PFSK-1 (cell line): ENCODE results near the gene ZFHX3.

ENCODE experiments used
- FOXP2 ChIP-seq: optimal IDR thresholded peaks from 2 replicates; pipeline ENCODE3; 2011; ENCODE audit warnings: borderline replicate concordance, control low read depth, inconsistent platforms; ENCODE audit not compliant: insufficient read depth; ENCODE audit errors: extremely low read length, extremely low read depth
- POLR2AphosphoS5 ChIP-seq: IDR thresholded peaks from 2 replicates; pipeline ENCODE4 v1.6.1; 2012; ENCODE audit warnings: low read depth, mild to moderate bottlenecking, control low read depth, low read length, moderate library complexity
- SIN3A ChIP-seq: IDR thresholded peaks from 2 replicates; pipeline ENCODE4 v1.6.1; 2012; ENCODE audit warnings: mild to moderate bottlenecking, low read length, moderate library complexity, borderline replicate concordance; ENCODE audit not compliant: insufficient read depth
- TAF1 ChIP-seq: IDR thresholded peaks from 2 replicates; pipeline ENCODE4 v1.6.1; 2012; ENCODE audit warnings: low read length, control low read depth, borderline replicate concordance; ENCODE audit not compliant: insufficient read depth
- TF ChIP-seq, protein P1 (sequence below), 2 experiments: IDR thresholded peaks; 2 replicates each; pipeline versions ENCODE4 v1.6.1 to v1.8.0; 2011 to 2012; ENCODE audit warnings: low read depth in 2 of 2, low read length in 2 of 2, control low read depth in 1 of 2, inconsistent platforms in 1 of 2, mild to moderate bottlenecking in 1 of 2, moderate library complexity in 1 of 2; ENCODE audit not compliant: insufficient read depth in 1 of 2

Gene ZFHX3

GRCh38 chr16:73040735-73041402, 7.1 kb downstream of the ZFHX3 start:
- TF ChIP-seq, protein P1, sequence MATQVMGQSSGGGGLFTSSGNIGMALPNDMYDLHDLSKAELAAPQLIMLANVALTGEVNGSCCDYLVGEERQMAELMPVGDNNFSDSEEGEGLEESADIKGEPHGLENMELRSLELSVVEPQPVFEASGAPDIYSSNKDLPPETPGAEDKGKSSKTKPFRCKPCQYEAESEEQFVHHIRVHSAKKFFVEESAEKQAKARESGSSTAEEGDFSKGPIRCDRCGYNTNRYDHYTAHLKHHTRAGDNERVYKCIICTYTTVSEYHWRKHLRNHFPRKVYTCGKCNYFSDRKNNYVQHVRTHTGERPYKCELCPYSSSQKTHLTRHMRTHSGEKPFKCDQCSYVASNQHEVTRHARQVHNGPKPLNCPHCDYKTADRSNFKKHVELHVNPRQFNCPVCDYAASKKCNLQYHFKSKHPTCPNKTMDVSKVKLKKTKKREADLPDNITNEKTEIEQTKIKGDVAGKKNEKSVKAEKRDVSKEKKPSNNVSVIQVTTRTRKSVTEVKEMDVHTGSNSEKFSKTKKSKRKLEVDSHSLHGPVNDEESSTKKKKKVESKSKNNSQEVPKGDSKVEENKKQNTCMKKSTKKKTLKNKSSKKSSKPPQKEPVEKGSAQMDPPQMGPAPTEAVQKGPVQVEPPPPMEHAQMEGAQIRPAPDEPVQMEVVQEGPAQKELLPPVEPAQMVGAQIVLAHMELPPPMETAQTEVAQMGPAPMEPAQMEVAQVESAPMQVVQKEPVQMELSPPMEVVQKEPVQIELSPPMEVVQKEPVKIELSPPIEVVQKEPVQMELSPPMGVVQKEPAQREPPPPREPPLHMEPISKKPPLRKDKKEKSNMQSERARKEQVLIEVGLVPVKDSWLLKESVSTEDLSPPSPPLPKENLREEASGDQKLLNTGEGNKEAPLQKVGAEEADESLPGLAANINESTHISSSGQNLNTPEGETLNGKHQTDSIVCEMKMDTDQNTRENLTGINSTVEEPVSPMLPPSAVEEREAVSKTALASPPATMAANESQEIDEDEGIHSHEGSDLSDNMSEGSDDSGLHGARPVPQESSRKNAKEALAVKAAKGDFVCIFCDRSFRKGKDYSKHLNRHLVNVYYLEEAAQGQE (IDR thresholded peaks at IDR 0.05; ENCODE audit: insufficient read depth in 1 of 2, low read depth in 2 of 2, low read length in 2 of 2) = no peak
- TF ChIP-seq FOXP2 (no peak), POLR2AphosphoS5 (no peak), TAF1 (no peak), SIN3A (no peak)

DNA sequence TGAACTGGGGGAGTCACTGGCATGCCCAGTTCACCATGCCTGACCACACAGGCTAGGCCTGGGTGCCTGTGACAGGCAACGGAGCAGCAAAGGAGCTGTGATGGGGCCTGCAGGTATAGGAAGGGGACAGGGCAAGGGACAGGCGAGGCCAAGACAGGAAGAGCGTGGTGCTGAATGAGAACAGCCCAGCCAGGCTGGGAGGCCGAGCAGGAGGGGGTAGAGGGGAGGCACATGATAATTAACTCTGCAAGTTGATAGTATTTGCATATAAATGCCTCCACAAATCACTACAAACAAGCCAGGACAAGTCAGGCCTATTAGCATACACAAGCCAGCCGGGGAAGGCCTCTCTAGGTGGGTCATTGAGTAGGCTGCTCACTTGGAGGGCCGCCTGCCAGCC, 7.8 kb downstream of the ZFHX3 start:
- TF ChIP-seq POLR2AphosphoS5 = no peak
- TF ChIP-seq, protein P1 (IDR thresholded peaks at IDR 0.05; ENCODE audit: insufficient read depth in 1 of 2, low read depth in 2 of 2, low read length in 2 of 2) = no peak
- TF ChIP-seq FOXP2 = no peak
- no peak for TF ChIP-seq SIN3A
- no peak for TF ChIP-seq TAF1

DNA sequence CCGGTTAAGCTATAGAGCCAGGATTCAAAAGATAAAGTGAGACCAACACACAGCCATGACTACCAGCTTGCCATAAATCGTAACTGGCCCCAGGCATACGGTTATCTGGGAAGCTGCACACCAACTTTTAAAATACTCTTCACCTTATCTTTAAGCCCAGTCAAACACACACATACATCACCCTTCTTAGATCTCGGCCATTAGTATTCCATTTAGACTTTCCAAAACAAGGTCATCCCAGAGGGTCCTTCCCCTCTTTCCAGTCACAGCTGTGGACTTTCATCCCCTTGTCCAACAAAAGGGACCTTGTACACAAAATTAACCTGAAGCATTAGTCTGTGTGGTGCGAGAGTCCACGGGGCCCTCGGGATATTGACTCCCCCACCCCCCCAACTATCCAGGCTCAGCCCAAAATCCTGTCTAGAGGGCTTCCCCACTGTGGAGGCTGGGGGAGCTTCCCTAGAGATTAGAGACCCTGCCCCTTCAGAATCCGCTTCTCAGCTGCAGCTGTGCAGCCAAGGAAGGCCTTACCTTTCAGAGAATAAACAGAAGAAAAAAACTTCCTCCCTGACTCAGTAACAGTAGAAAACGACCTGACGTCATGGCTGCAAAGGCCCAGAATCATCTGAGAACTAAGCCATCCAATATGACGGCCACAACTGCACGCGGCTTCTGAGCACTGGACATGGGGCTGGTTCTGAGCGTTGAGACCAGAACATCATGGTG, 9.9 kb downstream of the ZFHX3 start:
- no peak for TF ChIP-seq FOXP2
- TF ChIP-seq, protein P1 (IDR thresholded peaks at IDR 0.05; ENCODE audit: insufficient read depth in 1 of 2, low read depth in 2 of 2, low read length in 2 of 2) = no peak
- no peak for TF ChIP-seq POLR2AphosphoS5
- no peak for TF ChIP-seq TAF1
- TF ChIP-seq SIN3A = no peak

GRCh38 chr16:73037331-73037745, 10.6 kb downstream of the ZFHX3 start:
- no peak for TF ChIP-seq TAF1

GRCh38 chr16:73036074-73036826, 11.7 kb downstream of the ZFHX3 start:
- TF ChIP-seq FOXP2 (no peak), TAF1 (no peak), SIN3A (no peak), POLR2AphosphoS5 (no peak)
- TF ChIP-seq, protein P1 (IDR thresholded peaks at IDR 0.05; ENCODE audit: insufficient read depth in 1 of 2, low read depth in 2 of 2, low read length in 2 of 2) = no peak
